ENCODE data around the gene GPR156. TPM values are rescaled to one million over a fixed set of nuclear protein-coding genes. Genes with fewer than 3 reads are reported as not detected.

GPR156 gene
- total RNA-seq, 4 donors from 2014 or later = 0.18 TPM; not detected in 3

GRCh38 chr3:120265989-120266388 is 19.0 kb downstream of the GPR156 start:
- intact Hi-C loops (cut with DNase I; ENCODE audit: low total_unique reads) (no loop called here), in situ Hi-C loops (cut with MboI; ENCODE audit: low sequenced_read_pairs in 4 of 4) (no loop called here)
- no peaks in the 10 kb centered on the region for H3K9me3 ChIP-seq
- H3K4me3 ChIP-seq = no peak overlapping the region
- no peaks in the 10 kb centered on the region for H3K36me3 ChIP-seq
- TF ChIP-seq CTCF (IDR thresholded peaks at IDR 0.05 in 4 of 5, conservative IDR thresholded peaks at IDR 0.05 in 1 of 5) = no peak
- DNase-seq (no peak), ATAC-seq (no peak)
- no peaks in the 10 kb centered on the region for H3K4me1 ChIP-seq
- H3K27me3 ChIP-seq = no peaks in the 10 kb centered on the region
- H3K27ac ChIP-seq = no peak overlapping the region

- Histone ChIP-seq H3K36me3 (no peaks in the 10 kb centered on the region), H3K9me3 (no peaks in the 10 kb centered on the region), H3K27ac (no peak overlapping the region), H3K4me1 (no peaks in the 10 kb centered on the region), H3K4me3 (no peak overlapping the region), H3K27me3 (no peaks in the 10 kb centered on the region)
- intact Hi-C loops (cut with DNase I; ENCODE audit: low total_unique reads) = no loop called here
- TF ChIP-seq POLR2A (IDR thresholded peaks at IDR 0.05) = no peak
- TF ChIP-seq CTCF (IDR thresholded peaks at IDR 0.05 in 4 of 5, conservative IDR thresholded peaks at IDR 0.05 in 1 of 5) = no peak
- in situ Hi-C loops (cut with MboI; ENCODE audit: low sequenced_read_pairs in 4 of 4) = no loop called here
- DNase-seq = no peak
- ATAC-seq = no peak
Observed at GRCh38 chr3:120264963-120265362, 20.1 kb downstream of the GPR156 start.

DNA sequence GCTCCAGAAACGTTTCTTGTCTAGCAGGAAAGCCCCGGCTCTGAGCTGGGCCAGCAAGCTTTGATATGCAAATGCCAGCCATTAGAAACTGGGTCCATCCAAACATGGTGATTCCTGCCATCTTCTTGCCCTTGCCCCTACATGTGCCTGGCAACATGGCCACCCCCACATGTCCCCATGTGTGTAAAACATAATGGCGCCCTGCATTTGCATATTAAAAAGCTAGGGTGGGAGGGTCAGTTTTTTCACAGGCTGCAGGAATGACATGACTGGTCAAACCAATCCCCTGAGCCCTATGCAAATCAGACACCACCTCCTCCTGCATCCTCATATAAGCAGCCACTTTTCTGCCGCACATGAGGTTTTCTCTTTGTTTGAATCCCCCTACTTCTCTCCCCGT is 21.2 kb downstream of the GPR156 start:
- DNase-seq (no peak), ATAC-seq (no peak)
- Histone ChIP-seq H3K27ac (no peak overlapping the region), H3K36me3 (no peaks in the 10 kb centered on the region), H3K4me3 (no peak overlapping the region), H3K4me1 (no peaks in the 10 kb centered on the region), H3K9me3 (no peaks in the 10 kb centered on the region), H3K27me3 (no peaks in the 10 kb centered on the region)
- TF ChIP-seq CTCF (IDR thresholded peaks at IDR 0.05 in 4 of 5, conservative IDR thresholded peaks at IDR 0.05 in 1 of 5) = no peak
- no peak for TF ChIP-seq POLR2A (IDR thresholded peaks at IDR 0.05)
- in situ Hi-C loops (cut with MboI; ENCODE audit: low sequenced_read_pairs in 4 of 4) = no loop called here
- intact Hi-C loops (cut with DNase I; ENCODE audit: low total_unique reads) = no loop called here

DNA sequence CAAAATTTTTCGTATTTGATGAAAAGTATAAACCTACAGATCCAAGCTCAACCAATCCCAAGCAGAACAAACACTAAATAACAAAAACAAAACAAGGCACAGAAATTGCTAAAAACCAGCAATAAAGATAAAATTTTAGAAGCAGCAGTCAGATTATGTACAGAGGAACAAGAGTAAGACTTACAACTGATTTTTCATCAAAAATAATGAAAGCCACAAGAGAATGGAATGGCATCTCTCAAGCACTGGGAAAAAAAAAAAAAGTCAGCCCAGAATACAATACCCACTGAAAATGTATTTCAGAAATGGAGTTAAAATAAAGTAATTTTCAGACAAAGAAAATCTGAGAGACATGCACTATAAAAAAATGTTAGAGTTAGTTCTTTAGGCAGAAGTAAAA is 27.0 kb downstream of the GPR156 start:
- H3K27ac ChIP-seq = no peak overlapping the region
- DNase-seq = no peak
- H3K4me3 ChIP-seq = no peak overlapping the region
- H3K27me3 ChIP-seq = no peaks in the 10 kb centered on the region
- intact Hi-C loops (cut with DNase I; ENCODE audit: low total_unique reads) (no loop called here), in situ Hi-C loops (cut with MboI; ENCODE audit: low sequenced_read_pairs in 4 of 4) (no loop called here)
- no peaks in the 10 kb centered on the region for H3K36me3 ChIP-seq
- H3K4me1 ChIP-seq = no peaks in the 10 kb centered on the region
- H3K9me3 ChIP-seq = no peaks in the 10 kb centered on the region
- TF ChIP-seq POLR2A (IDR thresholded peaks at IDR 0.05) = no peak
- TF ChIP-seq CTCF (IDR thresholded peaks at IDR 0.05 in 4 of 5, conservative IDR thresholded peaks at IDR 0.05 in 1 of 5) = no peak
- no peak for ATAC-seq

DNA sequence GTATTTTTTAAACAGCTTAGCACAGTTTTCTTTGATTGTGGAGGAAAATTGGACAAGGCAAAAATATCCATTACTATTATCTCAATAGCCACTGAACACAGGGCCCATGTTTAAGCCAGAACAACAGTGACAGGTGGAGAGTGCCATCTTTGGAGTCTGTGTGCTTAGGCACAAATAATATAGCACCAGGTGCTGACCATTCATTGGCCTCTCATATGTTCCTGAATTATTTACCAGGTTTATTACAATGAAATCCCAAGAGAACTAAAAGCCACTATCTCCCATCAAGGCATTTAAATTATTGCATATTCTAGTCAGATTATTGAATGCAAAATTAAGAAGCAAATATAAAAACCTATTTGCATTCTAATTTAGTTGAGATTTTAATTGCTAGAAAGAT is 39.6 kb downstream of the GPR156 start:
- no peak for DNase-seq
- no peaks in the 10 kb centered on the region for H3K27me3 ChIP-seq
- intact Hi-C loops (cut with DNase I; ENCODE audit: low total_unique reads) = no loop called here
- in situ Hi-C loops (cut with MboI; ENCODE audit: low sequenced_read_pairs in 4 of 4) = loop anchor here (10.0 to 25.0 kb wide), 6 partner anchors 159 to 567 kb away; no protein-coding TSS in a partner anchor
- no peaks in the 10 kb centered on the region for H3K36me3 ChIP-seq
- no peaks in the 10 kb centered on the region for H3K9me3 ChIP-seq
- TF ChIP-seq CTCF (IDR thresholded peaks at IDR 0.05 in 4 of 5, conservative IDR thresholded peaks at IDR 0.05 in 1 of 5) = no peak
- no peak for TF ChIP-seq POLR2A (IDR thresholded peaks at IDR 0.05)
- H3K27ac ChIP-seq = no peak overlapping the region
- no peak for ATAC-seq
- H3K4me3 ChIP-seq = no peak overlapping the region
- no peaks in the 10 kb centered on the region for H3K4me1 ChIP-seq

Data from gastrocnemius medialis (tissue), 4 donors.